Left lung (tissue), 10 donors: ENCODE measurements around the gene ACADM. TPM values are rescaled to one million over a fixed set of nuclear protein-coding genes. Genes with fewer than 3 reads are reported as not detected.
A peak's percentile ranks its signal among the peaks of the same experiment; 100 is the strongest.

Experiments
- ATAC-seq: fragments of 200-7000 bp; cut with Tn5 transposase; one replicate; pipeline ENCODE4 v1.9.1; 2020; ENCODE audit warnings: moderate library complexity
- DNase-seq, 4 donors: peaks; one replicate each; pipeline ENCODE4 v3.0.0-alpha.2; 2013 to 2020
- H3K27ac ChIP-seq, 2 donors: fragments of 200-600 bp; sonication (generic) in 1 of 2; one replicate each; pipeline versions ENCODE4 v1.5.0 to v1.8.0; 2020 to 2021
- H3K27me3 ChIP-seq, 2 donors: fragments of 200-600 bp; sonication (generic) in 1 of 2; one replicate each; pipeline versions ENCODE4 v1.5.0 to v1.8.0; 2020 to 2021
- H3K36me3 ChIP-seq, 2 donors: fragments of 200-600 bp; sonication (generic) in 1 of 2; one replicate each; pipeline versions ENCODE4 v1.5.0 to v1.8.0; 2020 to 2021
- H3K4me1 ChIP-seq, 2 donors: fragments of 200-600 bp; one replicate each; pipeline ENCODE4 v1.8.0; 2021
- H3K4me3 ChIP-seq, 2 donors: fragments of 200-600 bp; sonication (generic) in 1 of 2; one replicate each; pipeline versions ENCODE4 v1.5.0 to v1.8.0; 2020 to 2021; ENCODE audit warnings: mild to moderate bottlenecking in 1 of 2
- H3K9me3 ChIP-seq, 2 donors: fragments of 200-600 bp; sonication (generic) in 1 of 2; one replicate each; pipeline versions ENCODE4 v1.5.0 to v1.8.0; 2020 to 2021
- intact Hi-C, 2 donors: fragments of 100-400 bp; cut with DNase I; formaldehyde crosslinking; loops; one replicate each; pipeline versions ENCODE4 v1.11.2 to v1.14.2; 2022
- polyA plus RNA-seq, 6 donors: library from polyadenylated mRNA; unstranded; fragments of 120-200 nt; gene quantifications; one replicate each; pipeline ENCODE4 v1.2.1, GENCODE V29; 2013; ENCODE audit not compliant: insufficient read length in 6 of 6
- total RNA-seq, 2 donors: library from RNA; stranded (reverse); fragmentation: NEBNext Ultra II Directional; extraction: Animal tissue kit (Norgen Biotek cat#: 25700); gene quantifications; one replicate each; pipeline ENCODE4 v1.2.1, GENCODE V29; 2021
- TF ChIP-seq, protein P1 (sequence below), 2 donors: fragments of 200-600 bp; sonication (generic) in 1 of 2; IDR thresholded peaks; one replicate each; pipeline versions ENCODE4 v1.5.0 to v1.8.0; 2021; ENCODE audit warnings: antibody characterized with exemption in 2 of 2
- donor health status: DM: no; HTN: yes; CAD: no.
- donor health status: DM: no; HTN: no; CAD: no.

Gene ACADM
- total and polyA plus RNA-seq, 8 donors: 35.5 to 96.8 (median 80.6) TPM

DNA sequence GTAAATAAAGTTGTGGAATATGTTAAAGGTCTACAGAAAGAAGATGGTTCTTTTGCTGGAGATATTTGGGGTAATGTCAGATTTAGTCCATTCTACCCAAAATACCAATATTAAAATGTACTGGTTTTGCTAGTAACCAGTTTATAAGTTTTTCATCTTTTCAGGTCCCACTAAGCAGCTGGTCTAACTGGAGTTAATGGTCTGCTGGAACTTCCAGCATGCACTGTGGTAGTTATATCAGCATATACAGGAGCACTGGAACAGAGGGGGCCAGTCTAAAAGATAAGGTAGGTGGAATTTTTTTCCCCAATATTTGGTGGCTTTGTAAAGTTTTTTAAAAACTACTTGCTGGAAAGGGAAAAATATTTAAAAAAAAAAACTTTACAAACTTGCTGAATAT is 65.5 kb downstream of the ACADM start:
- Histone ChIP-seq H3K27ac (peak overlapping the region in 1 of 2 donors; percentile 18), H3K9me3 (no peaks in the 10 kb centered on the region), H3K4me3 (peak overlapping the region in 1 of 2 donors; percentile 80), H3K36me3 (peaks cover 0 to 65% of the 10 kb centered on the region in 2 donors), H3K27me3 (no peaks in the 10 kb centered on the region), H3K4me1 (peaks cover 18 to 69% of the 10 kb centered on the region in 2 donors)
- TF ChIP-seq, protein P1, sequence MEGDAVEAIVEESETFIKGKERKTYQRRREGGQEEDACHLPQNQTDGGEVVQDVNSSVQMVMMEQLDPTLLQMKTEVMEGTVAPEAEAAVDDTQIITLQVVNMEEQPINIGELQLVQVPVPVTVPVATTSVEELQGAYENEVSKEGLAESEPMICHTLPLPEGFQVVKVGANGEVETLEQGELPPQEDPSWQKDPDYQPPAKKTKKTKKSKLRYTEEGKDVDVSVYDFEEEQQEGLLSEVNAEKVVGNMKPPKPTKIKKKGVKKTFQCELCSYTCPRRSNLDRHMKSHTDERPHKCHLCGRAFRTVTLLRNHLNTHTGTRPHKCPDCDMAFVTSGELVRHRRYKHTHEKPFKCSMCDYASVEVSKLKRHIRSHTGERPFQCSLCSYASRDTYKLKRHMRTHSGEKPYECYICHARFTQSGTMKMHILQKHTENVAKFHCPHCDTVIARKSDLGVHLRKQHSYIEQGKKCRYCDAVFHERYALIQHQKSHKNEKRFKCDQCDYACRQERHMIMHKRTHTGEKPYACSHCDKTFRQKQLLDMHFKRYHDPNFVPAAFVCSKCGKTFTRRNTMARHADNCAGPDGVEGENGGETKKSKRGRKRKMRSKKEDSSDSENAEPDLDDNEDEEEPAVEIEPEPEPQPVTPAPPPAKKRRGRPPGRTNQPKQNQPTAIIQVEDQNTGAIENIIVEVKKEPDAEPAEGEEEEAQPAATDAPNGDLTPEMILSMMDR (IDR thresholded peaks at IDR 0.05): no peak
- DNase-seq: no peak
- no peak for ATAC-seq
- intact Hi-C loops: no loop called here

DNA sequence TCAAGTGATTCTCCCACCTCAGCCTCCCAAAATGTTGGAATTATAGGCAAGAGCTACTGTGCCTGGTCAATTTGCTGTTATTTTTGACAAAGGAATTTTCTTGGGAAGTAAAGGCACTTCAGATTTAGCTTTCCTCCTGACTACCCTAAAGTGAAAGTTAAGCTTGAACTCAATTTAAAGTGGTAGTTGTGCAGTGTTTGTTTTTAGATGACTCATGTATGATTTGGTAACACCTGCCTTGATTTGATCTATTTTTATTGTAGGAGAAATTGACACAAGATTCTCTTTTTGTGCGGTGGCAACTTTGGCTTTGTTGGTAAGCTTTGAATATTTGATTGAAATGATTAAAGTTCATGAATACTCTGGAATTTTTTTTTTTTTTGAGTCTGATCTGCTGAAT is 66.5 kb downstream of the ACADM start:
- ATAC-seq (peak; percentile 65), DNase-seq (no peak)
- intact Hi-C loops: no loop called here
- TF ChIP-seq, protein P1 (IDR thresholded peaks at IDR 0.05): no peak
- Histone ChIP-seq H3K9me3 (no peaks in the 10 kb centered on the region), H3K27me3 (no peaks in the 10 kb centered on the region), H3K36me3 (peaks cover 0 to 75% of the 10 kb centered on the region in 2 donors), H3K4me1 (peaks cover 18 to 61% of the 10 kb centered on the region in 2 donors), H3K27ac (peak overlapping the region; percentile 16 to 46), H3K4me3 (peak overlapping the region in 1 of 2 donors; percentile 80)

DNA sequence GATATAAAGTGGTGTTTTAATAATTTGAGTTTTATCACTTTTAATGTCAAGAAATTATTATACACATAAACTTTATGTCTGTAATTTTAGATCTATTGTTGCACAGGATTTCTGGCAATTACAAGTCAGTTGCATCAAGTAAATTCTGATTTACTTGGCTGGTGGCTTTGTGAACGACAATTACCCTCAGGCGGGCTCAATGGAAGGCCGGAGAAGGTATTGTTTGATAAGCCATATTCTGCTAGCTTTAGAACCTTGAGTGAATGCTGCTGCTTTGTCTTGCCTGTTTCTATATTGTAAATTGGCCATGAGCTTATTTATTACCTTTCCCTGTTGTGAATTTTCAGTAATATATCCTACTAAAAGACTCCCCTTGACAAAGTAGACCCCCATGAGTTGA is 67.6 kb downstream of the ACADM start:
- Histone ChIP-seq H3K27me3 (no peaks in the 10 kb centered on the region), H3K9me3 (no peaks in the 10 kb centered on the region), H3K4me3 (no peak overlapping the region), H3K36me3 (peaks cover 0 to 86% of the 10 kb centered on the region in 2 donors), H3K27ac (no peak overlapping the region), H3K4me1 (peaks cover 18 to 61% of the 10 kb centered on the region in 2 donors)
- intact Hi-C loops: no loop called here
- TF ChIP-seq, protein P1 (IDR thresholded peaks at IDR 0.05): no peak
- ATAC-seq: no peak
- no peak for DNase-seq

DNA sequence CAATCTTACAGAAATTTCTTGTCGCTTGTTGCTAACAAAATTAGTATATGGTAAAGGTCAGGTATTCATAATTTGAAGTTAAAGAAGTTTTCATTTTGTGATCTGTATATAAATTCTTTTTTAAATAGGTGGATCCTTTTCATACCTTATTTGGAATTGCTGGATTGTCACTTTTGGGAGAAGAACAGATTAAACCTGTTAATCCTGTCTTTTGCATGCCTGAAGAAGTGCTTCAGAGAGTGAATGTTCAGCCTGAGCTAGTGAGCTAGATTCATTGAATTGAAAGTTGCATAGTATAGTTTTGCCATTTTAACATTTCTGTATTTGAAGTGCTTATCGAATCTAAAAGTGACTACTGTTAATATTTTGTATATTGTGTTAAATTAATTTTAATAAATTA is 69.9 kb downstream of the ACADM start:
- no peaks in the 10 kb centered on the region for H3K9me3 ChIP-seq
- H3K36me3 ChIP-seq: peaks cover 0 to 91% of the 10 kb centered on the region in 2 donors
- TF ChIP-seq, protein P1 (IDR thresholded peaks at IDR 0.05): no peak
- H3K4me3 ChIP-seq: no peak overlapping the region
- no peak for ATAC-seq
- H3K4me1 ChIP-seq: peaks cover 9 to 39% of the 10 kb centered on the region in 2 donors
- intact Hi-C loops: no loop called here
- H3K27ac ChIP-seq: no peak overlapping the region
- DNase-seq: no peak
- no peaks in the 10 kb centered on the region for H3K27me3 ChIP-seq

DNA sequence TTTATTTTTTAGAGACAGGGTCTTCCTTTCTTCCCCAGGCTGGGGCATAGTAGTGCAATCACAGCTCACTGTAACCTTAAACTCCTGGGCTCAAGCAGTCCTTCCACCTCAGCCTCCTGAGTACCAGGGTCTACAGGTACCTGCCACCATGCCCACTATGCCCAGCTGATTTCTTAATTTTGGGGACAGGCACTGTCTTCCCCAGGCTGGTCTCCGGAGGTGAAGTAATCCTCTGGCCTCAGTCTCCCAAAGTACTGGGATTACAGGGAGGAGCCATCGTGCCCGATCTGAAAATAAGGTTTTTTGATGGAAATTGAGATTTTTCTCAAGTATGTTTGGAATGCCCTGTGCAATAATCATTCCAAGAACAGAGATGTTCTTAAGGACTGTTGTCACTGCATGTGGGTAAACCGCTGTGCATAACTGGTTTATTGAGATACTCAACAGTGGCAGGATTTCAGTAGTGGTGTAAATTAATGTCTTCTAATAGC is 71.2 kb downstream of the ACADM start:
- intact Hi-C loops: no loop called here
- H3K9me3 ChIP-seq: no peaks in the 10 kb centered on the region
- no peak overlapping the region for H3K4me3 ChIP-seq
- TF ChIP-seq, protein P1 (IDR thresholded peaks at IDR 0.05): no peak
- H3K27ac ChIP-seq: no peak overlapping the region
- no peaks in the 10 kb centered on the region for H3K27me3 ChIP-seq
- no peak for ATAC-seq
- DNase-seq: no peak
- H3K36me3 ChIP-seq: peaks cover 0 to 80% of the 10 kb centered on the region in 2 donors
- H3K4me1 ChIP-seq: peaks cover 2 to 26% of the 10 kb centered on the region in 2 donors
